CD14-positive monocyte (primary cell): Measurements from ENCODE around the gene NUDT6. TPM values are rescaled to one million over a fixed set of nuclear protein-coding genes. Genes with fewer than 3 reads are reported as not detected.

Source experiments
- DNase-seq, 3 donors: peaks; one replicate each; pipeline ENCODE4 v3.0.0-alpha.2; 2011 to 2022
- H2AFZ ChIP-seq: 2 replicates; pipeline ENCODE4 v1.6.0; 2012; ENCODE audit warnings: mild to moderate bottlenecking, low read depth, low read length, inconsistent platforms; ENCODE audit not compliant: insufficient read depth, poor library complexity, severe bottlenecking
- H3K27ac ChIP-seq, 2 donors: 1 replicate in 1 of 2; 2 replicates in 1 of 2; pipeline ENCODE4 v1.5.1; 2012 to 2013; ENCODE audit warnings: low read length in 2 of 2, control low read depth in 1 of 2, inconsistent platforms in 1 of 2, low read depth in 1 of 2, mild to moderate bottlenecking in 1 of 2
- H3K27me3 ChIP-seq, 2 donors: one replicate each; pipeline versions ENCODE4 v1.6.0 to v1.6.1; 2011 to 2013; ENCODE audit warnings: low read length in 2 of 2; ENCODE audit not compliant: control insufficient read depth in 2 of 2, insufficient read depth in 2 of 2
- H3K36me3 ChIP-seq, 2 donors: replicated peaks in 1 of 2; 1 replicate in 1 of 2; 2 replicates in 1 of 2; pipeline versions ENCODE4 v1.5.1 to v1.6.1; 2012 to 2013; ENCODE audit warnings: low read length in 2 of 2, control low read depth in 1 of 2, inconsistent platforms in 1 of 2, mild to moderate bottlenecking in 1 of 2; ENCODE audit not compliant: insufficient read depth in 2 of 2, control insufficient read depth in 1 of 2
- H3K4me1 ChIP-seq, 2 donors: 1 replicate in 1 of 2; 2 replicates in 1 of 2; pipeline versions ENCODE4 v1.5.1 to v1.6.1; 2012 to 2013; ENCODE audit warnings: low read length in 2 of 2, control low read depth in 1 of 2, inconsistent platforms in 1 of 2, mild to moderate bottlenecking in 1 of 2, moderate library complexity in 1 of 2; ENCODE audit not compliant: insufficient read depth in 2 of 2, control insufficient read depth in 1 of 2
- H3K4me2 ChIP-seq: replicated peaks from 2 replicates; pipeline ENCODE3; 2012; ENCODE audit warnings: low read length, moderate library complexity, mild to moderate bottlenecking; ENCODE audit not compliant: poor library complexity, severe bottlenecking; ENCODE audit errors: extremely low read depth
- H3K4me3 ChIP-seq, 3 experiments: fragments of 200-600 bp in 1 of 3; sonication (generic) in 1 of 3; replicated peaks in 1 of 3; 1 replicate in 2 of 3; 2 replicates in 1 of 3; pipeline ENCODE4 v1.5.1; 2011 to 2013; ENCODE audit warnings: low read length in 3 of 3, mild to moderate bottlenecking in 3 of 3, control low read depth in 2 of 3, low read depth in 2 of 3, inconsistent platforms in 1 of 3, moderate library complexity in 1 of 3
- H3K79me2 ChIP-seq: 2 replicates; pipeline ENCODE4 v1.6.0; 2012; ENCODE audit warnings: mild to moderate bottlenecking, control low read depth, inconsistent platforms, low read length, moderate library complexity; ENCODE audit not compliant: insufficient read depth
- H3K9ac ChIP-seq: 2 replicates; pipeline ENCODE4 v1.6.0; 2017; ENCODE audit warnings: low read length, mild to moderate bottlenecking; ENCODE audit not compliant: insufficient read depth, poor library complexity, severe bottlenecking
- H3K9me3 ChIP-seq, 2 donors: replicated peaks in 1 of 2; 1 replicate in 1 of 2; 2 replicates in 1 of 2; pipeline versions ENCODE4 v1.5.1 to v1.6.1; 2012 to 2013; ENCODE audit warnings: low read length in 2 of 2, control low read depth in 1 of 2; ENCODE audit not compliant: control insufficient read depth in 1 of 2, insufficient read depth in 1 of 2
- H4K20me1 ChIP-seq: 2 replicates; pipeline ENCODE4 v1.6.0; 2012; ENCODE audit warnings: mild to moderate bottlenecking, low read length, control low read depth, moderate library complexity; ENCODE audit not compliant: insufficient read depth
- H3K27ac Mint-ChIP-seq, 7 donors: one replicate each; pipeline ENCODE4 v1.8.0; 2020; ENCODE audit warnings: mild to moderate bottlenecking in 7 of 7, mixed read lengths in 7 of 7, moderate library complexity in 6 of 7, inconsistent platforms in 2 of 7
- H3K27me3 Mint-ChIP-seq, 3 donors: one replicate each; pipeline ENCODE4 v1.8.0; 2021 to 2022; ENCODE audit warnings: low read depth in 3 of 3, mild to moderate bottlenecking in 3 of 3, mixed read lengths in 3 of 3, moderate library complexity in 3 of 3, inconsistent platforms in 1 of 3
- H3K36me3 Mint-ChIP-seq, 2 donors: one replicate each; pipeline ENCODE4 v1.8.0; 2020; ENCODE audit warnings: mixed read lengths in 2 of 2, inconsistent platforms in 1 of 2, mild to moderate bottlenecking in 1 of 2
- H3K4me1 Mint-ChIP-seq: one replicate; pipeline ENCODE4 v1.8.0; 2020; ENCODE audit warnings: mild to moderate bottlenecking, mixed read lengths
- H3K4me3 Mint-ChIP-seq, 2 donors: one replicate each; pipeline ENCODE4 v1.8.0; 2020; ENCODE audit warnings: mild to moderate bottlenecking in 2 of 2, mixed read lengths in 2 of 2, moderate library complexity in 1 of 2
- H3K9me3 Mint-ChIP-seq, 7 donors: one replicate each; pipeline ENCODE4 v1.8.0; 2020 to 2022; ENCODE audit warnings: mixed read lengths in 7 of 7, mild to moderate bottlenecking in 6 of 7, moderate library complexity in 6 of 7, inconsistent platforms in 2 of 7
- WGBS: methylation state at CpG from one replicate; pipeline ENCODE4 v1.1.5; 2013; ENCODE audit warnings: missing lambda C conversion rate; ENCODE audit not compliant: insufficient coverage; 5-methylcytosine and 5-hydroxymethylcytosine counted together
- intact Hi-C, 2 donors: fragments of 100-400 bp; cut with micrococcal nuclease; formaldehyde crosslinking; loops; one replicate each; pipeline versions ENCODE4 v1.15.0 to v1.15.1; 2023
- polyA plus RNA-seq, 3 donors: library from polyadenylated mRNA; depleted of rRNA in 1 of 3; unstranded in 2 of 3; stranded (reverse) in 1 of 3; fragments of 300-500 nt in 2 of 3; fragments of >200 nt in 1 of 3; fragmentation: Illumina TruSeq in 2 of 3; gene quantifications; 1 replicate in 2 of 3; 2 replicates in 1 of 3; pipeline ENCODE4 v1.2.3, GENCODE V29; 2012 to 2021
- TF ChIP-seq, protein P1 (sequence below): fragments of 200-600 bp; IDR thresholded peaks from one replicate; pipeline ENCODE4 v1.8.0; 2022; ENCODE audit warnings: antibody characterized with exemption, mild to moderate bottlenecking

NUDT6 gene
- polyA plus RNA-seq, 3 donors, result 1.6 to 1.9 (median 1.6) TPM

DNA sequence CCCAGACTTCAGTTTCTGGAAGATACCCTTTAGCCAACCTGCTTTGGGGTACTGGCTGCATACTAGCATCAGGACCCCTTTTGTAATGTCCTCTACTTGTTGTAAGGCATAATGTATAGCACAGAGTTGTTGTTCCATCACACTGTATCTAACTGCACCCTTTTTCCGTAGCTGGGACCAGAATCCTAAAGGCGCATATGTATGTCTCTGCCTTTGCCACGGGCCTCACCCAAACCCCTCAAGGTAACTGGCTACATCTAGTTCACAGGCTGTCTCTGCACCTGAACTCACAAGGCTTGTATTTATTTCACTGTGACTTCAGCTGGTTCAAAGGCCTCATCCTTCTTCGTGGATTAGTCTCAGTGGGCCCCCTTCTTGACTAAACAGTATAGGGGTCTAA lies 29.6 kb upstream of the NUDT6 start:
- WGBS, result 94% methylated on average over 3 of the region's 4 CpGs
- peaks cover 58 to 61% of the 10 kb centered on the region in 2 donors for H3K36me3 Mint-ChIP-seq
- Histone ChIP-seq H2AFZ (no peak overlapping the region), H4K20me1 (no peaks in the 10 kb centered on the region), H3K27me3 (no peaks in the 10 kb centered on the region), H3K9me3 (no peaks in the 10 kb centered on the region), H3K4me2 (no peak overlapping the region), H3K9ac (no peak overlapping the region), H3K4me1 (no peaks in the 10 kb centered on the region), H3K4me3 (no peak overlapping the region), H3K36me3 (peaks cover 32 to 68% of the 10 kb centered on the region in 2 donors), H3K79me2 (no peaks in the 10 kb centered on the region), H3K27ac (no peak overlapping the region)
- peaks cover 0 to 3% (median 0%) of the 10 kb centered on the region in 7 donors for H3K9me3 Mint-ChIP-seq
- no peaks in the 10 kb centered on the region for H3K4me1 Mint-ChIP-seq
- intact Hi-C loops, result no loop called here
- no peak overlapping the region for H3K4me3 Mint-ChIP-seq
- H3K27ac Mint-ChIP-seq, result no peak overlapping the region
- TF ChIP-seq, protein P1, sequence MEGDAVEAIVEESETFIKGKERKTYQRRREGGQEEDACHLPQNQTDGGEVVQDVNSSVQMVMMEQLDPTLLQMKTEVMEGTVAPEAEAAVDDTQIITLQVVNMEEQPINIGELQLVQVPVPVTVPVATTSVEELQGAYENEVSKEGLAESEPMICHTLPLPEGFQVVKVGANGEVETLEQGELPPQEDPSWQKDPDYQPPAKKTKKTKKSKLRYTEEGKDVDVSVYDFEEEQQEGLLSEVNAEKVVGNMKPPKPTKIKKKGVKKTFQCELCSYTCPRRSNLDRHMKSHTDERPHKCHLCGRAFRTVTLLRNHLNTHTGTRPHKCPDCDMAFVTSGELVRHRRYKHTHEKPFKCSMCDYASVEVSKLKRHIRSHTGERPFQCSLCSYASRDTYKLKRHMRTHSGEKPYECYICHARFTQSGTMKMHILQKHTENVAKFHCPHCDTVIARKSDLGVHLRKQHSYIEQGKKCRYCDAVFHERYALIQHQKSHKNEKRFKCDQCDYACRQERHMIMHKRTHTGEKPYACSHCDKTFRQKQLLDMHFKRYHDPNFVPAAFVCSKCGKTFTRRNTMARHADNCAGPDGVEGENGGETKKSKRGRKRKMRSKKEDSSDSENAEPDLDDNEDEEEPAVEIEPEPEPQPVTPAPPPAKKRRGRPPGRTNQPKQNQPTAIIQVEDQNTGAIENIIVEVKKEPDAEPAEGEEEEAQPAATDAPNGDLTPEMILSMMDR, result no peak
- no peaks in the 10 kb centered on the region for H3K27me3 Mint-ChIP-seq
- DNase-seq, result no peak

DNA sequence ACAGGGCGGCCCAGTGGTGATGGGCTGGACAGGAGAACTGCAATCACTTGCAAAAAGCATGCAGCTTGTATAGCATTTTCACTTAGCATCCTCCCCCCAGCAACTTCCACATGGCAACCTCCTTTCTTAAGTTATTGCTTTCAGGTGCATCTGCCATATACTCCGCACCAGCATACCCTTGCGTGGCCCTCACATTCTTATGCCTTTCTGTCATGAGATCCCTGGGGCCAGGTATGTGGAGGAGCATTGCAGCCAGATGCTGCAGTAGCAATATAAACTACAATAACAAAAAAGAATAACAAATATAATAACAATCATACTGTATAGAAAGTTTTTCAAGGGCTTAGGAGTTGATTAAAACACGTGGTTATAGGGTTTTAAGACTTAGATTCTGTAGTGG lies 26.3 kb upstream of the NUDT6 start:
- DNase-seq, result no peak
- H4K20me1 ChIP-seq, result no peaks in the 10 kb centered on the region
- no peak overlapping the region for H3K4me3 Mint-ChIP-seq
- H3K27ac Mint-ChIP-seq, result no peak overlapping the region
- no peaks in the 10 kb centered on the region for H3K27me3 Mint-ChIP-seq
- H3K9me3 ChIP-seq, result no peaks in the 10 kb centered on the region
- peaks cover 4 to 8% (median 6%) of the 10 kb centered on the region in 7 donors for H3K9me3 Mint-ChIP-seq
- peaks cover 36 to 68% of the 10 kb centered on the region in 2 donors for H3K36me3 ChIP-seq
- no peaks in the 10 kb centered on the region for H3K4me1 Mint-ChIP-seq
- 100% methylated on average over 2 of the region's 4 CpGs for WGBS
- intact Hi-C loops, result no loop called here
- H2AFZ ChIP-seq, result no peak overlapping the region
- no peaks in the 10 kb centered on the region for H3K4me1 ChIP-seq
- H3K79me2 ChIP-seq, result no peaks in the 10 kb centered on the region
- H3K36me3 Mint-ChIP-seq, result peaks cover 55 to 79% of the 10 kb centered on the region in 2 donors
- H3K4me2 ChIP-seq, result no peak overlapping the region
- TF ChIP-seq, protein P1, result no peak
- no peak overlapping the region for H3K4me3 ChIP-seq
- H3K27me3 ChIP-seq, result no peaks in the 10 kb centered on the region
- H3K9ac ChIP-seq, result no peak overlapping the region
- H3K27ac ChIP-seq, result no peak overlapping the region
